GM23248 (cell line): Measurements from ENCODE around the gene PRICKLE2.

ENCODE experiments used
- EZH2 ChIP-seq: fragments of 200-600 bp; sonication (generic); IDR thresholded peaks from 2 replicates; pipeline ENCODE4 v1.6.1; 2018; ENCODE audit warnings: antibody characterized with exemption, mild to moderate bottlenecking; ENCODE audit not compliant: insufficient read depth, poor library complexity, severe bottlenecking
- EZH2phosphoT487 ChIP-seq: fragments of 200-600 bp; sonication (generic); IDR thresholded peaks from 2 replicates; pipeline ENCODE4 v1.6.1; 2018; ENCODE audit warnings: antibody characterized with exemption, moderate library complexity, mild to moderate bottlenecking, low read depth; ENCODE audit not compliant: insufficient read depth

- no peak for TF ChIP-seq EZH2
- TF ChIP-seq EZH2phosphoT487, result no peak
Observed at GRCh38 chr3:64108784-64109317, 116.4 kb downstream of the PRICKLE2 start.
